ENCODE results near the gene CLPSL1.

GRCh38 chr6:35731414-35731735, 49.4 kb upstream of the CLPSL1 start:
- TF ChIP-seq CTCF (IDR thresholded peaks at IDR 0.05) (no peak), POLR2A (IDR thresholded peaks at IDR 0.05) (peak in 1 of 4 donors; percentile 44), EP300 (IDR thresholded peaks at IDR 0.05) (no peak)

Data from stomach (tissue), 4 donors.